ENCODE data around the gene TPTE. TPM values are rescaled to one million over a fixed set of nuclear protein-coding genes. Genes with fewer than 3 reads are reported as not detected.
"Not testable (repeated sequence)": the region's sequence is repeated elsewhere in the genome, so short reads cannot be mapped to it uniquely, and the experiment has no call there.

The TPTE gene
- total RNA-seq, 1 experiment from 2014 or later, result not detected

DNA sequence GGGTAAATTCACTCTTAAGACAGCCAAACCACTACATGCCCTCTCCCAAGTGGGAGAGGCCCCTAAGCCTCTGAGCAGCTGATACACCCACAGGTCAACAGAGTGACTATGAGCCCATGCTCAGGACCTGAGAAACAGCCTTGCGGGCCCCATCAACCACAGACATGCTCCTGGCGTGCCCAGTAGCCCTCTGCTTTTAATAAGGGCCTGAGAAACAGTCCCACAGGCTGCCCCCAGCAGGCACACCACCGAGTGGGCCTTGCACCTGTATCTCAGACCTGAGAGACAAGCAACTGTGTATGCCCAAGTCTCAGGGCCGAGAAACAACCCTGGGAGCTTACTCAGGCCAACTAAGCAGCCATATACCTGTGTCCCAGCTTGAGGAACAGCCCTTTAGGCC, 26.5 kb downstream of the TPTE start:
- BruUV-seq (replicated peaks); H3K27me3 ChIP-seq (replicated peaks; ENCODE audit: insufficient read depth, low read depth, low read length, poor library complexity); CTCF ChIA-PET; DNase-seq (ENCODE audit: low spot score); POLR2A ChIA-PET (ENCODE audit: low non-redundant PET); intact Hi-C loops (cut with micrococcal nuclease; ENCODE audit: unreplicated experiment); H3K4me3 ChIP-seq (ENCODE audit: low read depth, low read length, poor library complexity, severe bottlenecking); H3K27ac ChIP-seq (ENCODE audit: low read depth, low read length, poor library complexity, severe bottlenecking); H3K4me1 ChIP-seq (ENCODE audit: insufficient read depth, low read length, poor library complexity, severe bottlenecking); H3K36me3 ChIP-seq (ENCODE audit: insufficient read depth, low read length, poor library complexity, severe bottlenecking): not testable (repeated sequence)
- H3K9me3 ChIP-seq (ENCODE audit: low read depth, low read length, poor library complexity, severe bottlenecking), result peaks cover 58% of the 10 kb centered on the region

DNA sequence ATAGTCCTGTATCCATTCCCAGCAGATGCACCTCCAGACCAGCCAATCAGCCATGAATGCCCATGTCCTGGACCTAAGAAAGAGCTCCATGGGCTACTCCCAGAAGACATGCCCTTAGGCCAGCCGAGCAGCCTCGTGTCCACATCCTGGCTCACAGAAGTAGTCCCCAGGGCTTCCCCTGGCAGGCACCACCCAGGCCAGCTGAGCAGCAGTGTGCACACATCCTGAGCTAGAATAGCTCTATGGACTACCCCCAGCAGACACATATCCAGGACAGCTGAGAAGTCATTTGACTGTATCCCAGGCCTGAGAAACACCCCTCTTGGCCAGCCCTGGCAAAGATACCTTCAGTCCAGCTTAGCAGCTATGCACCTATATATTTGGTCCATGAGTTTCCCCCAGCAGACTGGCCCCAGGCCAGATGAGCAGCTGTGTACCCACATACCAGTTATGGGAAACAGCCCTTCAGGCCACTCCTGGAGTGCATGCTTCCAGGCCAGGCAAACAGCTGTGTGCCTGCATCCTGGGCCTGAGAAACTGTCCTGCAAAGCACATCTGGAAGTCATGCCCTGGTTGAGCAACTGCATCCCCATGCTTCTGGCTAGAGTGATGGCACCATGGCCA, 27.1 kb downstream of the TPTE start:
- H3K27ac ChIP-seq (ENCODE audit: low read depth, low read length, poor library complexity, severe bottlenecking); intact Hi-C loops (cut with micrococcal nuclease; ENCODE audit: unreplicated experiment); H3K27me3 ChIP-seq (replicated peaks; ENCODE audit: insufficient read depth, low read depth, low read length, poor library complexity); H3K4me3 ChIP-seq (ENCODE audit: low read depth, low read length, poor library complexity, severe bottlenecking); BruUV-seq (replicated peaks); POLR2A ChIA-PET (ENCODE audit: low non-redundant PET); H3K4me1 ChIP-seq (ENCODE audit: insufficient read depth, low read length, poor library complexity, severe bottlenecking); CTCF ChIA-PET; DNase-seq (ENCODE audit: low spot score); H3K36me3 ChIP-seq (ENCODE audit: insufficient read depth, low read length, poor library complexity, severe bottlenecking): not testable (repeated sequence)
- peaks cover 58% of the 10 kb centered on the region for H3K9me3 ChIP-seq (ENCODE audit: low read depth, low read length, poor library complexity, severe bottlenecking)

DNA sequence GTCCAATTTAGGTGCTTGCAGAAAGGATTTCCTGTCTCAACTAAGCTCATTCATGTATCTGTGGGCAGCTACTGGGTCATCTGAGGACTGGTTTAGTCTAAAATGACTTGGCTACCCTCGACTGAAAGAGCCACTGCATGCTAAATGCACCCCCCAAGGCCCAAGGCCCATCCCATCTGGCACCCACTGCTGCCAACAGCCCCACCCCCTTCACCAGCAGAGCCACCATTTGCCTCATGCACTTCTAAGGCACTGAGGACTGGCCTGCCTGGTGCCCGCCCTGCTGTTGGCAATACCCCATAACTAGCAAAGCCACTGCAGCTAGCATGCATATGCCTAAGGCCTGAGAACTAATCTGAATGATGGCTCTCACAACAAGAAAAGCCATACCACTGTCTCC, 49.4 kb downstream of the TPTE start:
- CTCF ChIA-PET; POLR2A ChIA-PET (ENCODE audit: low non-redundant PET); DNase-seq (ENCODE audit: low spot score); H3K4me3 ChIP-seq (ENCODE audit: low read depth, low read length, poor library complexity, severe bottlenecking); intact Hi-C loops (cut with micrococcal nuclease; ENCODE audit: unreplicated experiment); BruUV-seq (replicated peaks); H3K36me3 ChIP-seq (ENCODE audit: insufficient read depth, low read length, poor library complexity, severe bottlenecking); H3K4me1 ChIP-seq (ENCODE audit: insufficient read depth, low read length, poor library complexity, severe bottlenecking); H3K27me3 ChIP-seq (replicated peaks; ENCODE audit: insufficient read depth, low read depth, low read length, poor library complexity); H3K27ac ChIP-seq (ENCODE audit: low read depth, low read length, poor library complexity, severe bottlenecking): not testable (repeated sequence)
- peaks cover 63% of the 10 kb centered on the region for H3K9me3 ChIP-seq (ENCODE audit: low read depth, low read length, poor library complexity, severe bottlenecking)

GRCh38 chr21:10574531-10575310, 53.3 kb downstream of the TPTE start:
- intact Hi-C loops (cut with micrococcal nuclease; ENCODE audit: unreplicated experiment); H3K27ac ChIP-seq (ENCODE audit: low read depth, low read length, poor library complexity, severe bottlenecking); H3K4me1 ChIP-seq (ENCODE audit: insufficient read depth, low read length, poor library complexity, severe bottlenecking); H3K27me3 ChIP-seq (replicated peaks; ENCODE audit: insufficient read depth, low read depth, low read length, poor library complexity); H3K4me3 ChIP-seq (ENCODE audit: low read depth, low read length, poor library complexity, severe bottlenecking); POLR2A ChIA-PET (ENCODE audit: low non-redundant PET); BruUV-seq (replicated peaks); CTCF ChIA-PET; DNase-seq (ENCODE audit: low spot score); H3K36me3 ChIP-seq (ENCODE audit: insufficient read depth, low read length, poor library complexity, severe bottlenecking): not testable (repeated sequence)
- peaks cover 71% of the 10 kb centered on the region for H3K9me3 ChIP-seq (ENCODE audit: low read depth, low read length, poor library complexity, severe bottlenecking)

GRCh38 chr21:10575311-10575667, 53.9 kb downstream of the TPTE start:
- DNase-seq (ENCODE audit: low spot score), result no peak
- Histone ChIP-seq H3K4me3 (ENCODE audit: low read depth, low read length, poor library complexity, severe bottlenecking) (no peak overlapping the region), H3K27ac (ENCODE audit: low read depth, low read length, poor library complexity, severe bottlenecking) (no peak overlapping the region), H3K9me3 (ENCODE audit: low read depth, low read length, poor library complexity, severe bottlenecking) (peaks cover 71% of the 10 kb centered on the region), H3K27me3 (replicated peaks; ENCODE audit: insufficient read depth, low read depth, low read length, poor library complexity) (no peaks in the 10 kb centered on the region), H3K36me3 (ENCODE audit: insufficient read depth, low read length, poor library complexity, severe bottlenecking) (no peaks in the 10 kb centered on the region), H3K4me1 (ENCODE audit: insufficient read depth, low read length, poor library complexity, severe bottlenecking) (no peaks in the 10 kb centered on the region)
- intact Hi-C loops (cut with micrococcal nuclease; ENCODE audit: unreplicated experiment), result no loop called here
- no TSS peak for BruUV-seq (replicated peaks)
- POLR2A ChIA-PET (ENCODE audit: low non-redundant PET), result no interaction called here
- CTCF ChIA-PET, result no interaction called here
- TF ChIP-seq, protein P1, sequence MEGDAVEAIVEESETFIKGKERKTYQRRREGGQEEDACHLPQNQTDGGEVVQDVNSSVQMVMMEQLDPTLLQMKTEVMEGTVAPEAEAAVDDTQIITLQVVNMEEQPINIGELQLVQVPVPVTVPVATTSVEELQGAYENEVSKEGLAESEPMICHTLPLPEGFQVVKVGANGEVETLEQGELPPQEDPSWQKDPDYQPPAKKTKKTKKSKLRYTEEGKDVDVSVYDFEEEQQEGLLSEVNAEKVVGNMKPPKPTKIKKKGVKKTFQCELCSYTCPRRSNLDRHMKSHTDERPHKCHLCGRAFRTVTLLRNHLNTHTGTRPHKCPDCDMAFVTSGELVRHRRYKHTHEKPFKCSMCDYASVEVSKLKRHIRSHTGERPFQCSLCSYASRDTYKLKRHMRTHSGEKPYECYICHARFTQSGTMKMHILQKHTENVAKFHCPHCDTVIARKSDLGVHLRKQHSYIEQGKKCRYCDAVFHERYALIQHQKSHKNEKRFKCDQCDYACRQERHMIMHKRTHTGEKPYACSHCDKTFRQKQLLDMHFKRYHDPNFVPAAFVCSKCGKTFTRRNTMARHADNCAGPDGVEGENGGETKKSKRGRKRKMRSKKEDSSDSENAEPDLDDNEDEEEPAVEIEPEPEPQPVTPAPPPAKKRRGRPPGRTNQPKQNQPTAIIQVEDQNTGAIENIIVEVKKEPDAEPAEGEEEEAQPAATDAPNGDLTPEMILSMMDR (conservative IDR thresholded peaks at IDR 0.05; ENCODE audit: low read depth, low read length), result no peak
- TF ChIP-seq EZH2 (IDR thresholded peaks at IDR 0.05; ENCODE audit: borderline replicate concordance, low read depth, low read length, poor library complexity, severe bottlenecking), result no peak

DNA sequence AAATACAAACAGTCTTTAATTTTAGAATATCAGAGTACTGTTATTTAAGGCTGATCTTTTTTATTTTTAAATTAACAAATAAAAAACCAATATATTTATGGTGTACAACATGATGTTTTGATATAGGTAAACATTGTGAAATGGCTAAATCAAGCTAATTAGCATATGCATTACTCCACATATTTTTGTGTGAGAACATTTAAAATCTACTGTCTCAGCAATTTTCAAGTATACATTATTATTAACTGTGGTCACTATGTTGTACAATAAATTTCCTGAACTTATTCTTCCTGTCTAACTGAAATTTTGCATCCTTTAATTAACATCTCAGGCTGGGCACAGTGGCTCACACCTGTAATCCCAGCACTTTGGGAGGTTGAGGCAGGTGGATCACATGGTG, 57.5 kb downstream of the TPTE start:
- CTCF ChIA-PET; POLR2A ChIA-PET (ENCODE audit: low non-redundant PET); H3K4me1 ChIP-seq (ENCODE audit: insufficient read depth, low read length, poor library complexity, severe bottlenecking); H3K36me3 ChIP-seq (ENCODE audit: insufficient read depth, low read length, poor library complexity, severe bottlenecking); DNase-seq (ENCODE audit: low spot score); intact Hi-C loops (cut with micrococcal nuclease; ENCODE audit: unreplicated experiment); H3K27ac ChIP-seq (ENCODE audit: low read depth, low read length, poor library complexity, severe bottlenecking); BruUV-seq (replicated peaks); H3K4me3 ChIP-seq (ENCODE audit: low read depth, low read length, poor library complexity, severe bottlenecking); H3K27me3 ChIP-seq (replicated peaks; ENCODE audit: insufficient read depth, low read depth, low read length, poor library complexity): not testable (repeated sequence)
- peaks cover 68% of the 10 kb centered on the region for H3K9me3 ChIP-seq (ENCODE audit: low read depth, low read length, poor library complexity, severe bottlenecking)

DNA sequence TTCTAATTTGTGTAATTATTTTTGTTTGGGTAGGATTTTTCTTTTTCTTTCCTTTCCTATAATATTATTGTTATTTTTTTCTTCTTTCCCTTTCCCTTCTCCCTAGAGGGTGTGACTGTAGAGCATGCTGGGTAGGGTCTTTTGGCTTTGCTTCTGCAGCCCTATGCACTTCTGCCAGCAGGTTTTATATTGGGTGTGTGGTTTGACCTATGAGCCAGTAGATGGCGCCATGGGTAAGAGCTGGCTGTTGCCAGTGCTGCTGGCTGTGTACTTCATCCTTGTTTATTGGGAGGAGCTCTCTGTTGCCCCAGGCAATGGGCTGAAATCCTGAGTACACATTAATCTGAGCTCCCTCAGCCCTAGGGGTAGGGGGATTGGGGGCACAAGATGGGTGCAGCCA, 67.7 kb downstream of the TPTE start:
- CTCF ChIA-PET; BruUV-seq (replicated peaks); DNase-seq (ENCODE audit: low spot score); intact Hi-C loops (cut with micrococcal nuclease; ENCODE audit: unreplicated experiment); H3K4me3 ChIP-seq (ENCODE audit: low read depth, low read length, poor library complexity, severe bottlenecking); POLR2A ChIA-PET (ENCODE audit: low non-redundant PET); H3K4me1 ChIP-seq (ENCODE audit: insufficient read depth, low read length, poor library complexity, severe bottlenecking); H3K27ac ChIP-seq (ENCODE audit: low read depth, low read length, poor library complexity, severe bottlenecking); H3K36me3 ChIP-seq (ENCODE audit: insufficient read depth, low read length, poor library complexity, severe bottlenecking); H3K27me3 ChIP-seq (replicated peaks; ENCODE audit: insufficient read depth, low read depth, low read length, poor library complexity): not testable (repeated sequence)
- H3K9me3 ChIP-seq (ENCODE audit: low read depth, low read length, poor library complexity, severe bottlenecking), result peaks cover 54% of the 10 kb centered on the region
